Natural killer cell (primary cell): Measurements from ENCODE around the gene OR2AE1. TPM values are rescaled to one million over a fixed set of nuclear protein-coding genes. Genes with fewer than 3 reads are reported as not detected.
"Not testable (repeated sequence)": the region's sequence is repeated elsewhere in the genome, so short reads cannot be mapped to it uniquely, and the experiment has no call there.

Experiments used
- ATAC-seq, 3 donors: fragments of 150-1000 bp in 2 of 3; fragments of 200-7000 bp in 1 of 3; cut with Tn5 transposase; 1 replicate in 1 of 3; 2 replicates in 2 of 3; pipeline ENCODE4 v1.10.0; 2021; ENCODE audit warnings: mild to moderate bottlenecking in 2 of 3, moderate library complexity in 2 of 3
- DNase-seq, 2 donors: peaks; one replicate each; pipeline versions ENCODE4 v3.0.0 to v3.0.0-alpha.2; 2013 to 2021; ENCODE audit warnings: mixed read lengths in 1 of 2
- H3K27ac ChIP-seq: one replicate; pipeline ENCODE4 v1.5.1; 2013; ENCODE audit warnings: mild to moderate bottlenecking, low read length
- H3K27me3 ChIP-seq: one replicate; pipeline ENCODE4 v1.6.1; 2013; ENCODE audit warnings: low read length; ENCODE audit not compliant: control insufficient read depth, insufficient read depth
- H3K36me3 ChIP-seq: one replicate; pipeline ENCODE4 v1.6.1; 2013; ENCODE audit warnings: low read length; ENCODE audit not compliant: control insufficient read depth, insufficient read depth
- H3K4me1 ChIP-seq: one replicate; pipeline ENCODE4 v1.6.1; 2013; ENCODE audit warnings: low read length; ENCODE audit not compliant: control insufficient read depth, insufficient read depth
- H3K4me3 ChIP-seq: one replicate; pipeline ENCODE4 v1.5.1; 2013; ENCODE audit warnings: low read length
- H3K9me3 ChIP-seq: one replicate; pipeline ENCODE4 v1.6.1; 2013; ENCODE audit warnings: low read length; ENCODE audit not compliant: control insufficient read depth, insufficient read depth
- H3K27ac Mint-ChIP-seq, 2 donors: one replicate each; pipeline ENCODE4 v1.8.0; 2022; ENCODE audit warnings: mild to moderate bottlenecking in 2 of 2, mixed read lengths in 2 of 2, moderate library complexity in 1 of 2
- H3K27me3 Mint-ChIP-seq, 2 donors: one replicate each; pipeline ENCODE4 v1.8.0; 2022; ENCODE audit warnings: low read depth in 2 of 2, mixed read lengths in 2 of 2
- H3K36me3 Mint-ChIP-seq: one replicate; pipeline ENCODE4 v1.8.0; 2022; ENCODE audit warnings: mixed read lengths
- H3K4me1 Mint-ChIP-seq, 2 donors: one replicate each; pipeline ENCODE4 v1.8.0; 2022; ENCODE audit warnings: mixed read lengths in 2 of 2
- H3K4me3 Mint-ChIP-seq: one replicate; pipeline ENCODE4 v1.8.0; 2022; ENCODE audit warnings: mild to moderate bottlenecking, moderate library complexity, mixed read lengths
- H3K9me3 Mint-ChIP-seq, 2 donors: one replicate each; pipeline ENCODE4 v1.8.0; 2022; ENCODE audit warnings: mixed read lengths in 2 of 2
- WGBS: methylation state at CpG from one replicate; pipeline ENCODE4 v1.1.7; 2013; ENCODE audit warnings: missing lambda C conversion rate; ENCODE audit not compliant: insufficient coverage; 5-methylcytosine and 5-hydroxymethylcytosine counted together
- intact Hi-C: fragments of 100-400 bp; cut with micrococcal nuclease; formaldehyde crosslinking; loops from one replicate; pipeline ENCODE4 v1.14.2; 2022
- total RNA-seq, 4 donors: library from RNA; stranded (reverse); fragments of 120-200 nt in 1 of 4; gene quantifications; one replicate each; pipeline versions ENCODE4 v1.2.3 to v1.2.4, GENCODE V29; 2013 to 2022
- TF ChIP-seq, protein P1 (sequence below): fragments of 200-600 bp; IDR thresholded peaks from one replicate; pipeline ENCODE4 v1.8.0; 2022; ENCODE audit warnings: antibody characterized with exemption

The OR2AE1 gene
- total RNA-seq, 3 donors from 2014 or later (not counting 1 experiment from before 2014, with no cell fraction given), result not detected

DNA sequence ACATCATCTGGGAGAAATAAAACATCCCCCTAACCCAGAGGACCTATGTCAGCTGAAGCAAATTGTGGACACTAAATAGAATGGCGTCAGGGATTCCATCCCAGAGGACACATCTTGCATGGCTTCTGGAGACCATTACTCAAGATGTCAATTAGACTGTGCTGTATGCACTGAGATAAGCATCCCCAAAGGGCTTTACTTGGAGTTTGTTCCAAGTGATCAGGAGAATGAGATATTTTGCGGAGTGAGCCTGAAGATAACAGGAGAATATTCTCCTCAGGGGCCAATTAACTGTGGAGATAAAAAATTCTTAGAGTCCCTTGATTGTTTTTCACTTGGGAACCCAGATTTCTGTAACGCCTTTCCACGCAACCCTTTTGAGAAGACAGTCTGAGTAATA, 4.5 kb upstream of the OR2AE1 start:
- H3K4me1 ChIP-seq, result no peaks in the 10 kb centered on the region
- intact Hi-C loops, result no loop called here
- Mint-ChIP-seq H3K9me3 (no peaks in the 10 kb centered on the region), H3K4me1 (no peaks in the 10 kb centered on the region), H3K4me3 (no peak overlapping the region), H3K27me3 (peaks cover 0 to 2% of the 10 kb centered on the region in 2 donors), H3K27ac (no peak overlapping the region), H3K36me3 (no peaks in the 10 kb centered on the region)
- no peaks in the 10 kb centered on the region for H3K9me3 ChIP-seq
- TF ChIP-seq, protein P1, sequence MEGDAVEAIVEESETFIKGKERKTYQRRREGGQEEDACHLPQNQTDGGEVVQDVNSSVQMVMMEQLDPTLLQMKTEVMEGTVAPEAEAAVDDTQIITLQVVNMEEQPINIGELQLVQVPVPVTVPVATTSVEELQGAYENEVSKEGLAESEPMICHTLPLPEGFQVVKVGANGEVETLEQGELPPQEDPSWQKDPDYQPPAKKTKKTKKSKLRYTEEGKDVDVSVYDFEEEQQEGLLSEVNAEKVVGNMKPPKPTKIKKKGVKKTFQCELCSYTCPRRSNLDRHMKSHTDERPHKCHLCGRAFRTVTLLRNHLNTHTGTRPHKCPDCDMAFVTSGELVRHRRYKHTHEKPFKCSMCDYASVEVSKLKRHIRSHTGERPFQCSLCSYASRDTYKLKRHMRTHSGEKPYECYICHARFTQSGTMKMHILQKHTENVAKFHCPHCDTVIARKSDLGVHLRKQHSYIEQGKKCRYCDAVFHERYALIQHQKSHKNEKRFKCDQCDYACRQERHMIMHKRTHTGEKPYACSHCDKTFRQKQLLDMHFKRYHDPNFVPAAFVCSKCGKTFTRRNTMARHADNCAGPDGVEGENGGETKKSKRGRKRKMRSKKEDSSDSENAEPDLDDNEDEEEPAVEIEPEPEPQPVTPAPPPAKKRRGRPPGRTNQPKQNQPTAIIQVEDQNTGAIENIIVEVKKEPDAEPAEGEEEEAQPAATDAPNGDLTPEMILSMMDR, result no peak
- H3K27me3 ChIP-seq, result no peaks in the 10 kb centered on the region
- no peak overlapping the region for H3K27ac ChIP-seq
- H3K4me3 ChIP-seq, result no peak overlapping the region
- H3K36me3 ChIP-seq, result no peaks in the 10 kb centered on the region
- DNase-seq, result no peak
- 96% methylated on average over 4 of the region's 4 CpGs for WGBS
- no peak for ATAC-seq

DNA sequence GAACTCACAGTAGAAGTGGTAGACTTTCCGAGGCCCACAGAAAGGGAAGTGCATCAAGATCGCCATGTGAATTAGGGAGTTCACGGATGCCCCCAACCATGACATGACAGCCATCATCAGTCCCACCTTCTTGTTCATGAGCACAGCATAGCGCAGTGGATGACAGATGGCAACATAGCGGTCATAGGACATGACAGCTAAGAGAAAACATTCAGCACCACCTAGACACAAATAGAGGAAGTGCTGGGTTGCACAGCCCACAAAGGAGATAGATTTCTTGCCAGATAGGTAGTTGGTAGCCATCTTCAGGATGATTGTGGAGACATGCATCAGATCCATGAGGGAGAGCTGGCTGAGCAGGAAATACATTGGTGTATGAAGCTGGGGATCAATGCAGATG, 342 bp downstream of the OR2AE1 start:
- 91% methylated on average over 5 of the region's 5 CpGs for WGBS
- H3K9me3 Mint-ChIP-seq, result no peaks in the 10 kb centered on the region
- H3K27ac Mint-ChIP-seq, result no peak overlapping the region
- H3K27me3 Mint-ChIP-seq, result peaks cover 0 to 2% of the 10 kb centered on the region in 2 donors
- no peaks in the 10 kb centered on the region for H3K36me3 Mint-ChIP-seq
- Histone ChIP-seq H3K4me3 (no peak overlapping the region), H3K36me3 (no peaks in the 10 kb centered on the region), H3K27me3 (no peaks in the 10 kb centered on the region), H3K27ac (no peak overlapping the region), H3K9me3 (no peaks in the 10 kb centered on the region), H3K4me1 (no peaks in the 10 kb centered on the region)
- no peaks in the 10 kb centered on the region for H3K4me1 Mint-ChIP-seq
- ATAC-seq, result no peak
- intact Hi-C loops, result no loop called here
- TF ChIP-seq, protein P1, result no peak
- no peak overlapping the region for H3K4me3 Mint-ChIP-seq
- DNase-seq, result no peak

GRCh38 chr7:99868246-99868645, 8.6 kb downstream of the OR2AE1 start:
- no CpG with 5 or more reads among the region's 1 CpG for WGBS
- no peak overlapping the region for H3K27ac ChIP-seq
- intact Hi-C loops, result no loop called here
- no peaks in the 10 kb centered on the region for H3K36me3 ChIP-seq
- ATAC-seq (no peak), DNase-seq (no peak)
- H3K4me1 Mint-ChIP-seq, result no peaks in the 10 kb centered on the region
- no peak overlapping the region for H3K4me3 Mint-ChIP-seq
- no peaks in the 10 kb centered on the region for H3K9me3 ChIP-seq
- no peaks in the 10 kb centered on the region for H3K4me1 ChIP-seq
- peaks cover 9 to 17% of the 10 kb centered on the region in 2 donors for H3K27me3 Mint-ChIP-seq
- H3K4me3 ChIP-seq, result no peak overlapping the region
- H3K9me3 Mint-ChIP-seq, result peaks cover 4% of the 10 kb centered on the region in 2 donors
- no peaks in the 10 kb centered on the region for H3K36me3 Mint-ChIP-seq
- TF ChIP-seq, protein P1, result no peak
- no peak overlapping the region for H3K27ac Mint-ChIP-seq
- H3K27me3 ChIP-seq, result peaks cover 2% of the 10 kb centered on the region

DNA sequence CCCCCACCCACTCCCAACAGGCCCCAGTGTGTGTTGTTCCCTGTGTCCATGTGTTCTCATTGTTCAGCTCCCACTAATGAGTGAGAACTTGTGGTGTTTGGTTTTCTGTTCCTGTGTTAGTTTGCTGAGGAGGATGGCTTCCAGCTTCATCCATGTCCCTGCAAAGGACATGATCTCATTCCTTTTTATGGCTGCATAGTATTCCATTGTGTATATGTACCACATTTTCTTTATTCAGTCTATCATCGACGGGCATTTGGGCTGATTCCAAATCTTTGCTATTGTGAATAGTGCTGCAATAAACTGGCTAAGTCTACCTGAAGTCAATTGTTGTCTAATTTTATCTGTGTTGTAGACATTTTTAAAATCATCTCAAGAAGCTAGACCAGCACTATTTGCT, 9.4 kb downstream of the OR2AE1 start:
- WGBS, result 94% methylated on average over 2 of the region's 2 CpGs
- not testable (repeated sequence) for H3K4me3 Mint-ChIP-seq

More for the DNA sequence above, 9.4 kb downstream of the OR2AE1 start:
- ATAC-seq, H3K4me1 ChIP-seq, H3K36me3 Mint-ChIP-seq, H3K27ac ChIP-seq, DNase-seq, H3K4me1 Mint-ChIP-seq, H3K9me3 ChIP-seq, H3K4me3 ChIP-seq, intact Hi-C loops, H3K36me3 ChIP-seq, H3K9me3 Mint-ChIP-seq, H3K27ac Mint-ChIP-seq, H3K27me3 ChIP-seq: not testable (repeated sequence)
- peaks cover 11 to 22% of the 10 kb centered on the region in 2 donors for H3K27me3 Mint-ChIP-seq
